ENCODE results near the gene FSTL5.

FSTL5 gene

DNA sequence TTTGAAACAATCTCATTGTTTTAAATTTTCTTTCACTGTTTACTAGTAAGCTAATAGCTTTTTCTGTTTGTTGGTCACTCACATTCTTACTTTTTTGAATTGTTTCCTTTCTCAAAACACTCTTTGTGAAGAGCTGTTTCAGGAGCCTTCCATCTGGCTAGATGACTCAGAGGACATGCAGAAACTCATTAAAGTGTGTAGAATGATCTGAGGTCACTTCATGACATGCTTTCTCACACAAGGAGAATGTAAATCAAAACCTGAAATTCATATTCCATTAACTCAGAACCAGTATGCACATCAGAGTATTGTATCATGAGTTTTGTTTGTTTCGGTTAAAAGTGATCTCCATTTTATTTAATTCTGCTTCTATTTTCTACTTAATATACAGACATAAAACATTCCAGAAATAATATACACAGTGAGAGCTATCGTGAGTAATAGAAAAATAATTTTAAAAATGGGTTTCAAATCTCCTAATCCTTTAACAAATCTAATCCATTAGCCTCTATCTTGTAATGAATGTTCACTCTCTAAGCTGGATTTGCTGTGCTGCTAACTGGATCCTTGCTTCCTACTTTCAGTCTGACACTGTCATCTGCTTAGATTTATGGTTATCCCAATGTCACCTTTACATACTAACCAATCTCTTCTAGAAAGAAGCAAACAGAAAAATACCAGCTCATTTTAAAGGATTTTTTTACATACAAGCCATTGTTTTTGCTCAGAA, 449.6 kb downstream of the FSTL5 start:
- no peak for TF ChIP-seq TAF1 (IDR thresholded peaks at IDR 0.05; ENCODE audit: borderline replicate concordance, insufficient read depth, low read length)
- TF ChIP-seq, protein P1, sequence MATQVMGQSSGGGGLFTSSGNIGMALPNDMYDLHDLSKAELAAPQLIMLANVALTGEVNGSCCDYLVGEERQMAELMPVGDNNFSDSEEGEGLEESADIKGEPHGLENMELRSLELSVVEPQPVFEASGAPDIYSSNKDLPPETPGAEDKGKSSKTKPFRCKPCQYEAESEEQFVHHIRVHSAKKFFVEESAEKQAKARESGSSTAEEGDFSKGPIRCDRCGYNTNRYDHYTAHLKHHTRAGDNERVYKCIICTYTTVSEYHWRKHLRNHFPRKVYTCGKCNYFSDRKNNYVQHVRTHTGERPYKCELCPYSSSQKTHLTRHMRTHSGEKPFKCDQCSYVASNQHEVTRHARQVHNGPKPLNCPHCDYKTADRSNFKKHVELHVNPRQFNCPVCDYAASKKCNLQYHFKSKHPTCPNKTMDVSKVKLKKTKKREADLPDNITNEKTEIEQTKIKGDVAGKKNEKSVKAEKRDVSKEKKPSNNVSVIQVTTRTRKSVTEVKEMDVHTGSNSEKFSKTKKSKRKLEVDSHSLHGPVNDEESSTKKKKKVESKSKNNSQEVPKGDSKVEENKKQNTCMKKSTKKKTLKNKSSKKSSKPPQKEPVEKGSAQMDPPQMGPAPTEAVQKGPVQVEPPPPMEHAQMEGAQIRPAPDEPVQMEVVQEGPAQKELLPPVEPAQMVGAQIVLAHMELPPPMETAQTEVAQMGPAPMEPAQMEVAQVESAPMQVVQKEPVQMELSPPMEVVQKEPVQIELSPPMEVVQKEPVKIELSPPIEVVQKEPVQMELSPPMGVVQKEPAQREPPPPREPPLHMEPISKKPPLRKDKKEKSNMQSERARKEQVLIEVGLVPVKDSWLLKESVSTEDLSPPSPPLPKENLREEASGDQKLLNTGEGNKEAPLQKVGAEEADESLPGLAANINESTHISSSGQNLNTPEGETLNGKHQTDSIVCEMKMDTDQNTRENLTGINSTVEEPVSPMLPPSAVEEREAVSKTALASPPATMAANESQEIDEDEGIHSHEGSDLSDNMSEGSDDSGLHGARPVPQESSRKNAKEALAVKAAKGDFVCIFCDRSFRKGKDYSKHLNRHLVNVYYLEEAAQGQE (IDR thresholded peaks at IDR 0.05; ENCODE audit: insufficient read depth in 1 of 2, low read depth in 2 of 2, low read length in 2 of 2) = no peak
- TF ChIP-seq SIN3A (IDR thresholded peaks at IDR 0.05; ENCODE audit: borderline replicate concordance, insufficient read depth, low read length) = no peak

DNA sequence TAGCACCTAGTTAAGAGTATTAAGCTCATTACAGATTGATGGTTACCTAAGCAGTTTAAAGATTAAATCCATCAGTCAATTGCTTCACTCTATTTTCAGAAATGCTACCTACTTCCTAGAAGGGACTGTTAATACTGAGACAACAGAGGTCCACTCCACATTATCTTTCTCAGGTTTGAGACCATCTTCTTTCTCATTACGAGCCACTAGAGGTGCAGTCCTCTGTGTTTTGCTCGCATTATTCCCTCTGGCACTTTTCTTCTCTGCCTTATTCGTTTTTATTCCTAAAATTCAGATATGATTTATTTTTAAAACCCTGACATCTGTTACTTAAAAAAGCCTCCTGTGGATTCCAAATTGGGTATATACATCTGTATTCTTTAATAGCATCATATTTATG, 459.1 kb downstream of the FSTL5 start:
- TF ChIP-seq TAF1 (IDR thresholded peaks at IDR 0.05; ENCODE audit: borderline replicate concordance, insufficient read depth, low read length) (no peak), FOXP2 (optimal IDR thresholded peaks at IDR 0.05; ENCODE audit: borderline replicate concordance, extremely low read depth, extremely low read length, insufficient read depth) (no peak), SIN3A (IDR thresholded peaks at IDR 0.05; ENCODE audit: borderline replicate concordance, insufficient read depth, low read length) (no peak), POLR2AphosphoS5 (IDR thresholded peaks at IDR 0.05; ENCODE audit: low read depth, low read length) (no peak)
- TF ChIP-seq, protein P1 (IDR thresholded peaks at IDR 0.05; ENCODE audit: insufficient read depth in 1 of 2, low read depth in 2 of 2, low read length in 2 of 2) = no peak

DNA sequence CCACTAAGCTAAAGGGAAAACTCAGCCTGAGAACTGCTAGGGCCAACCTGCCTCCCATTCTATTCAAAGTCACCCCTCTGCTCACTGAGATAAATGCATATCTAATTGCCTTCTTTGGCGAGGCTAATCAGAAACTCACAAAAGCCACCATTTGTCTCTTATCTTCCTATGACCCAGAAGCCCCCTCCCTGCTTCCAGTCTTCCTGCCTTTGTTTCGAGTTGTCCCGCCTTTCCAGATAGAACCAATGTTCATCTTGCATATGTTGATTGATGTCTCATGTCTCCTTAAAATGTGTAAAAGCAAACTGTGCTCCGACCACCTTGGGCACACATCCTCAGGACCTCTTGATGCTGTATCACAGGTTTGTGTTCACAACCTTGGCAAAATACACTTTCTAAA, 459.8 kb downstream of the FSTL5 start:
- TF ChIP-seq, protein P1 (IDR thresholded peaks at IDR 0.05; ENCODE audit: insufficient read depth in 1 of 2, low read depth in 2 of 2, low read length in 2 of 2) = no peak
- no peak for TF ChIP-seq POLR2AphosphoS5 (IDR thresholded peaks at IDR 0.05; ENCODE audit: low read depth, low read length)
- TF ChIP-seq SIN3A (IDR thresholded peaks at IDR 0.05; ENCODE audit: borderline replicate concordance, insufficient read depth, low read length) = no peak
- TF ChIP-seq FOXP2 (optimal IDR thresholded peaks at IDR 0.05; ENCODE audit: borderline replicate concordance, extremely low read depth, extremely low read length, insufficient read depth) = no peak
- no peak for TF ChIP-seq TAF1 (IDR thresholded peaks at IDR 0.05; ENCODE audit: borderline replicate concordance, insufficient read depth, low read length)

DNA sequence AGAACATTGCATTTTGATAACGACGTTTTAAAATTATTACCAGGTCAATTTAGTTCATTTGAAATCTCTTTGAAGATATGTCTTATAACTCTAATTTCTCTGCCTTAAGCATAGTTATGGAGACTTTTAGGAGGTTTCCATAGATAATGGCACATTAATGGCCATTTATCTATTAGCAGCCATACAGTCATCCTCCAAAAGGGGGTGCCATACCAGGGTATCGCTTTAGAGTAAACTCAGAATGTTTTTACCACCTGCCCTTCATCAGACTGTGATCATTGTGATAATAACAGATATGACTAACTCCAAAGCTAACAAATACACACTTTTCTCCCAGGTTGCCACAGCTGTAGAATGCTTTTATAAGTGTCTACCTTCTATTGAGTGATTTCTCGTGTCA, 461.5 kb downstream of the FSTL5 start:
- TF ChIP-seq, protein P1 (IDR thresholded peaks at IDR 0.05; ENCODE audit: insufficient read depth in 1 of 2, low read depth in 2 of 2, low read length in 2 of 2) = no peak
- TF ChIP-seq FOXP2 (optimal IDR thresholded peaks at IDR 0.05; ENCODE audit: borderline replicate concordance, extremely low read depth, extremely low read length, insufficient read depth) (no peak), POLR2AphosphoS5 (IDR thresholded peaks at IDR 0.05; ENCODE audit: low read depth, low read length) (no peak), TAF1 (IDR thresholded peaks at IDR 0.05; ENCODE audit: borderline replicate concordance, insufficient read depth, low read length) (no peak), SIN3A (IDR thresholded peaks at IDR 0.05; ENCODE audit: borderline replicate concordance, insufficient read depth, low read length) (no peak)
